ENCODE data around the gene FBXO48. TPM values are rescaled to one million over a fixed set of nuclear protein-coding genes. Genes with fewer than 3 reads are reported as not detected.

The FBXO48 gene
- total and polyA plus RNA-seq, 2 donors: 0.68 to 1.2 TPM

- WGBS: 57% methylated on average over 3 of the region's 3 CpGs
- Histone ChIP-seq H3K36me3 (ENCODE audit: insufficient read depth) (no peaks in the 10 kb centered on the region), H3K27ac (ENCODE audit: low read depth) (no peak overlapping the region), H3K4me1 (ENCODE audit: insufficient read depth) (no peaks in the 10 kb centered on the region), H3K4me3 (ENCODE audit: low read depth, low read length) (no peak overlapping the region)
- DNase-seq (ENCODE audit: extremely low spot score): no peak
These were observed 20.8 kb upstream of the FBXO48 start for GRCh38 chr2:68487773-68488355.

GRCh38 chr2:68483011-68483410, 15.9 kb upstream of the FBXO48 start:
- H3K36me3 ChIP-seq (ENCODE audit: insufficient read depth): no peaks in the 10 kb centered on the region
- H3K4me3 ChIP-seq (ENCODE audit: low read depth, low read length): no peak overlapping the region
- H3K4me1 ChIP-seq (ENCODE audit: insufficient read depth): no peaks in the 10 kb centered on the region
- DNase-seq (ENCODE audit: extremely low spot score): no peak
- WGBS: 88% methylated on average over 3 of the region's 3 CpGs
- no peak overlapping the region for H3K27ac ChIP-seq (ENCODE audit: low read depth)

GRCh38 chr2:68482296-68482820, 15.3 kb upstream of the FBXO48 start:
- H3K4me3 ChIP-seq (ENCODE audit: low read depth, low read length): no peak overlapping the region
- no peak for DNase-seq (ENCODE audit: extremely low spot score)
- no peaks in the 10 kb centered on the region for H3K4me1 ChIP-seq (ENCODE audit: insufficient read depth)
- 94% methylated on average over 2 of the region's 2 CpGs for WGBS
- H3K27ac ChIP-seq (ENCODE audit: low read depth): no peak overlapping the region
- no peaks in the 10 kb centered on the region for H3K36me3 ChIP-seq (ENCODE audit: insufficient read depth)

GRCh38 chr2:68478688-68479087, 11.6 kb upstream of the FBXO48 start:
- no peak for DNase-seq (ENCODE audit: extremely low spot score)
- no peaks in the 10 kb centered on the region for H3K36me3 ChIP-seq (ENCODE audit: insufficient read depth)
- H3K27ac ChIP-seq (ENCODE audit: low read depth): no peak overlapping the region
- WGBS: 80% methylated on average over 1 of the region's 1 CpG
- no peaks in the 10 kb centered on the region for H3K4me1 ChIP-seq (ENCODE audit: insufficient read depth)
- H3K4me3 ChIP-seq (ENCODE audit: low read depth, low read length): no peak overlapping the region

GRCh38 chr2:68476454-68476853, 9.4 kb upstream of the FBXO48 start:
- Histone ChIP-seq H3K36me3 (ENCODE audit: insufficient read depth) (no peaks in the 10 kb centered on the region), H3K4me1 (ENCODE audit: insufficient read depth) (no peaks in the 10 kb centered on the region), H3K4me3 (ENCODE audit: low read depth, low read length) (no peak overlapping the region), H3K27ac (ENCODE audit: low read depth) (no peak overlapping the region)
- no peak for DNase-seq (ENCODE audit: extremely low spot score)
- WGBS: 87% methylated on average over 1 of the region's 1 CpG

- H3K4me1 ChIP-seq (ENCODE audit: insufficient read depth): no peaks in the 10 kb centered on the region
- no peak overlapping the region for H3K4me3 ChIP-seq (ENCODE audit: low read depth, low read length)
- H3K36me3 ChIP-seq (ENCODE audit: insufficient read depth): no peaks in the 10 kb centered on the region
- WGBS: 40% methylated on average over 2 of the region's 2 CpGs
- DNase-seq (ENCODE audit: extremely low spot score): no peak
- H3K27ac ChIP-seq (ENCODE audit: low read depth): no peak overlapping the region
These were observed 8.5 kb upstream of the FBXO48 start for GRCh38 chr2:68475576-68475975.

- Histone ChIP-seq H3K4me1 (ENCODE audit: insufficient read depth) (no peaks in the 10 kb centered on the region), H3K36me3 (ENCODE audit: insufficient read depth) (no peaks in the 10 kb centered on the region)
- no peak for DNase-seq (ENCODE audit: extremely low spot score)
These were observed 8.0 kb upstream of the FBXO48 start for GRCh38 chr2:68475110-68475509.

GRCh38 chr2:68472796-68473414, 5.8 kb upstream of the FBXO48 start:
- H3K36me3 ChIP-seq (ENCODE audit: insufficient read depth): no peaks in the 10 kb centered on the region
- H3K27ac ChIP-seq (ENCODE audit: low read depth): no peak overlapping the region
- 88% methylated on average over 3 of the region's 3 CpGs for WGBS
- H3K4me1 ChIP-seq (ENCODE audit: insufficient read depth): no peaks in the 10 kb centered on the region
- no peak overlapping the region for H3K4me3 ChIP-seq (ENCODE audit: low read depth, low read length)
- DNase-seq (ENCODE audit: extremely low spot score): no peak

More at GRCh38 chr2:68475110-68475509, 8.0 kb upstream of the FBXO48 start:
- no peak overlapping the region for H3K27ac ChIP-seq (ENCODE audit: low read depth)
- no peak overlapping the region for H3K4me3 ChIP-seq (ENCODE audit: low read depth, low read length)

- WGBS: 93% methylated on average over 2 of the region's 2 CpGs
- Histone ChIP-seq H3K4me1 (ENCODE audit: insufficient read depth) (no peaks in the 10 kb centered on the region), H3K36me3 (ENCODE audit: insufficient read depth) (no peaks in the 10 kb centered on the region), H3K27ac (ENCODE audit: low read depth) (no peak overlapping the region), H3K4me3 (ENCODE audit: low read depth, low read length) (no peak overlapping the region)
- DNase-seq (ENCODE audit: extremely low spot score): no peak
These were observed 4.3 kb upstream of the FBXO48 start for GRCh38 chr2:68471385-68471784.

GRCh38 chr2:68469935-68470334, 2.8 kb upstream of the FBXO48 start:
- Histone ChIP-seq H3K4me1 (ENCODE audit: insufficient read depth) (no peaks in the 10 kb centered on the region), H3K4me3 (ENCODE audit: low read depth, low read length) (no peak overlapping the region), H3K27ac (ENCODE audit: low read depth) (no peak overlapping the region), H3K36me3 (ENCODE audit: insufficient read depth) (no peaks in the 10 kb centered on the region)
- no peak for DNase-seq (ENCODE audit: extremely low spot score)
- WGBS: 92% methylated on average over 1 of the region's 1 CpG

- Histone ChIP-seq H3K36me3 (ENCODE audit: insufficient read depth) (no peaks in the 10 kb centered on the region), H3K4me3 (ENCODE audit: low read depth, low read length) (no peak overlapping the region), H3K27ac (ENCODE audit: low read depth) (no peak overlapping the region), H3K4me1 (ENCODE audit: insufficient read depth) (no peaks in the 10 kb centered on the region)
- 83% methylated on average over 2 of the region's 2 CpGs for WGBS
- no peak for DNase-seq (ENCODE audit: extremely low spot score)
These were observed 1.7 kb upstream of the FBXO48 start for GRCh38 chr2:68468801-68469200.

GRCh38 chr2:68466778-68467076, 367 bp downstream of the FBXO48 start:
- H3K27ac ChIP-seq (ENCODE audit: low read depth): peak overlapping the region; percentile 80
- no peaks in the 10 kb centered on the region for H3K4me1 ChIP-seq (ENCODE audit: insufficient read depth)
- H3K36me3 ChIP-seq (ENCODE audit: insufficient read depth): no peaks in the 10 kb centered on the region
- WGBS: under 1% methylated on average over 18 of the region's 18 CpGs
- DNase-seq (ENCODE audit: extremely low spot score): no peak
- peak overlapping the region; percentile 75 for H3K4me3 ChIP-seq (ENCODE audit: low read depth, low read length)

- WGBS: 7% methylated on average over 11 of the region's 11 CpGs
- H3K4me3 ChIP-seq (ENCODE audit: low read depth, low read length): peak overlapping the region; percentile 75
- H3K4me1 ChIP-seq (ENCODE audit: insufficient read depth): no peaks in the 10 kb centered on the region
- H3K27ac ChIP-seq (ENCODE audit: low read depth): peak overlapping the region; percentile 80
- DNase-seq (ENCODE audit: extremely low spot score): no peak
- no peaks in the 10 kb centered on the region for H3K36me3 ChIP-seq (ENCODE audit: insufficient read depth)
These were observed 725 bp downstream of the FBXO48 start for GRCh38 chr2:68466361-68466777.

- DNase-seq (ENCODE audit: extremely low spot score): no peak
- Histone ChIP-seq H3K4me3 (ENCODE audit: low read depth, low read length) (no peak overlapping the region), H3K4me1 (ENCODE audit: insufficient read depth) (no peaks in the 10 kb centered on the region), H3K27ac (ENCODE audit: low read depth) (no peak overlapping the region), H3K36me3 (ENCODE audit: insufficient read depth) (no peaks in the 10 kb centered on the region)
- 88% methylated on average over 7 of the region's 7 CpGs for WGBS
These were observed 1.8 kb downstream of the FBXO48 start for GRCh38 chr2:68465081-68465916.
